ENCODE data around the gene BARD1.

DNA sequence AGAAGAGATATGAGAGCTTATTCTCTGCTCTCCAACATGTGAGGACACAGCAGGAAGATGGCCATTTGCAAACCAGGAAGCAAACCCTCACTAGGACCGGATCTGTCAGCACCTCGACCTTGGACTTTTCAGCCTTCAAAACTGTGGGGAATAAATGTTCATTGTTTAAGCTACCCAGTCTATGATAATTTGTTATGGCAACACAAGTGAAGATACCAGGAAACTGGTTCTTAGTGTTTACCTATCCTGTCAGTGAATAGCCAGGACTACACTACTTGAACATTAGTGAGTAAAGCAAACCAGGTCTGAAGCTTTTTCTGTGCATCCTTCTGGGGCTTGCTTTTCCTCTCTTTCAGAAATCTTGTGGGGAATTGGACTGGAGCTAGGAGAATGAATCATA is 44.4 kb upstream of the BARD1 start:
- TF ChIP-seq, protein P1, sequence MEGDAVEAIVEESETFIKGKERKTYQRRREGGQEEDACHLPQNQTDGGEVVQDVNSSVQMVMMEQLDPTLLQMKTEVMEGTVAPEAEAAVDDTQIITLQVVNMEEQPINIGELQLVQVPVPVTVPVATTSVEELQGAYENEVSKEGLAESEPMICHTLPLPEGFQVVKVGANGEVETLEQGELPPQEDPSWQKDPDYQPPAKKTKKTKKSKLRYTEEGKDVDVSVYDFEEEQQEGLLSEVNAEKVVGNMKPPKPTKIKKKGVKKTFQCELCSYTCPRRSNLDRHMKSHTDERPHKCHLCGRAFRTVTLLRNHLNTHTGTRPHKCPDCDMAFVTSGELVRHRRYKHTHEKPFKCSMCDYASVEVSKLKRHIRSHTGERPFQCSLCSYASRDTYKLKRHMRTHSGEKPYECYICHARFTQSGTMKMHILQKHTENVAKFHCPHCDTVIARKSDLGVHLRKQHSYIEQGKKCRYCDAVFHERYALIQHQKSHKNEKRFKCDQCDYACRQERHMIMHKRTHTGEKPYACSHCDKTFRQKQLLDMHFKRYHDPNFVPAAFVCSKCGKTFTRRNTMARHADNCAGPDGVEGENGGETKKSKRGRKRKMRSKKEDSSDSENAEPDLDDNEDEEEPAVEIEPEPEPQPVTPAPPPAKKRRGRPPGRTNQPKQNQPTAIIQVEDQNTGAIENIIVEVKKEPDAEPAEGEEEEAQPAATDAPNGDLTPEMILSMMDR (conservative IDR thresholded peaks at IDR 0.05; ENCODE audit: low read length) = no peak
- no peak for TF ChIP-seq EZH2phosphoT487 (IDR thresholded peaks at IDR 0.05; ENCODE audit: borderline replicate concordance)

All from Loucy (cell line).